Activated naive CD4-positive, alpha-beta T cell treated with anti-CD3 and anti-CD28 coated beads, Interleukin-2, amount 50 U/mL, for 24 hours (primary cell): ENCODE data around the gene ALPP.
"Not testable (repeated sequence)": the region's sequence is repeated elsewhere in the genome, so short reads cannot be mapped to it uniquely, and the experiment has no call there.

Experiments used
- H3K27ac Mint-ChIP-seq: one replicate; pipeline ENCODE4 v1.8.0; 2021; ENCODE audit warnings: mild to moderate bottlenecking, mixed read lengths
- H3K27me3 Mint-ChIP-seq: one replicate; pipeline ENCODE4 v1.8.0; 2021; ENCODE audit warnings: mixed read lengths
- H3K36me3 Mint-ChIP-seq: one replicate; pipeline ENCODE4 v1.8.0; 2021; ENCODE audit warnings: mixed read lengths
- H3K4me1 Mint-ChIP-seq: one replicate; pipeline ENCODE4 v1.8.0; 2021; ENCODE audit warnings: mixed read lengths
- H3K4me3 Mint-ChIP-seq: one replicate; pipeline ENCODE4 v1.8.0; 2021; ENCODE audit warnings: mild to moderate bottlenecking, mixed read lengths
- H3K9me3 Mint-ChIP-seq: one replicate; pipeline ENCODE4 v1.8.0; 2021; ENCODE audit warnings: mixed read lengths

Gene ALPP

GRCh38 chr2:232396683-232397082, 18.1 kb downstream of the ALPP start:
- Mint-ChIP-seq H3K4me1 (no peaks in the 10 kb centered on the region), H3K27ac (no peak overlapping the region), H3K36me3 (no peaks in the 10 kb centered on the region), H3K4me3 (no peak overlapping the region), H3K27me3 (peaks cover 4% of the 10 kb centered on the region), H3K9me3 (no peaks in the 10 kb centered on the region)

GRCh38 chr2:232398293-232399034, 19.9 kb downstream of the ALPP start:
- H3K9me3 Mint-ChIP-seq = no peaks in the 10 kb centered on the region
- H3K4me1 Mint-ChIP-seq = no peaks in the 10 kb centered on the region
- H3K36me3 Mint-ChIP-seq = no peaks in the 10 kb centered on the region
- no peak overlapping the region for H3K27ac Mint-ChIP-seq
- H3K27me3 Mint-ChIP-seq = peaks cover 1% of the 10 kb centered on the region
- no peak overlapping the region for H3K4me3 Mint-ChIP-seq

- Mint-ChIP-seq H3K27ac (no peak overlapping the region), H3K9me3 (no peaks in the 10 kb centered on the region), H3K27me3 (peaks cover 1% of the 10 kb centered on the region), H3K36me3 (no peaks in the 10 kb centered on the region), H3K4me3 (no peak overlapping the region), H3K4me1 (no peaks in the 10 kb centered on the region)
Observed at GRCh38 chr2:232400256-232401015, 21.9 kb downstream of the ALPP start.

- Mint-ChIP-seq H3K27me3 (no peaks in the 10 kb centered on the region), H3K4me3 (no peak overlapping the region), H3K36me3 (no peaks in the 10 kb centered on the region)
Observed at GRCh38 chr2:232402518-232402917, 24.0 kb downstream of the ALPP start.

GRCh38 chr2:232405943-232406510, 27.5 kb downstream of the ALPP start:
- H3K27me3 Mint-ChIP-seq = no peaks in the 10 kb centered on the region
- H3K9me3 Mint-ChIP-seq = no peaks in the 10 kb centered on the region
- H3K27ac Mint-ChIP-seq = no peak overlapping the region
- no peak overlapping the region for H3K4me3 Mint-ChIP-seq
- H3K36me3 Mint-ChIP-seq = no peaks in the 10 kb centered on the region
- no peaks in the 10 kb centered on the region for H3K4me1 Mint-ChIP-seq

More at GRCh38 chr2:232402518-232402917, 24.0 kb downstream of the ALPP start:
- no peaks in the 10 kb centered on the region for H3K9me3 Mint-ChIP-seq
- no peak overlapping the region for H3K27ac Mint-ChIP-seq
- H3K4me1 Mint-ChIP-seq = no peaks in the 10 kb centered on the region

GRCh38 chr2:232406556-232407310, 28.2 kb downstream of the ALPP start, which contains the start of gene ALPG:
TSS of gene ALPG (plus strand) at chr2:232406844. CDS start at chr2:232406895, 51 bp downstream.
- Mint-ChIP-seq H3K9me3 (no peaks in the 10 kb centered on the region), H3K27me3 (no peaks in the 10 kb centered on the region), H3K4me3 (no peak within 1 kb of the TSS), H3K36me3 (no peaks in the 10 kb centered on the region), H3K4me1 (no peaks in the 10 kb centered on the region), H3K27ac (no peak within 1 kb of the TSS)

GRCh38 chr2:232407428-232408150, 29.0 kb downstream of the ALPP start:
- not testable (repeated sequence) for H3K27me3 Mint-ChIP-seq

GRCh38 chr2:232408269-232408668, 29.7 kb downstream of the ALPP start:
- H3K4me3 Mint-ChIP-seq, H3K9me3 Mint-ChIP-seq, H3K27me3 Mint-ChIP-seq, H3K36me3 Mint-ChIP-seq, H3K27ac Mint-ChIP-seq, H3K4me1 Mint-ChIP-seq: not testable (repeated sequence)

More at GRCh38 chr2:232407428-232408150, 29.0 kb downstream of the ALPP start:
- H3K9me3 Mint-ChIP-seq, H3K4me3 Mint-ChIP-seq, H3K4me1 Mint-ChIP-seq, H3K36me3 Mint-ChIP-seq, H3K27ac Mint-ChIP-seq: not testable (repeated sequence)

- not testable (repeated sequence) for H3K4me3 Mint-ChIP-seq, H3K36me3 Mint-ChIP-seq, H3K9me3 Mint-ChIP-seq, H3K27ac Mint-ChIP-seq, H3K27me3 Mint-ChIP-seq
- peaks cover 13% of the 10 kb centered on the region for H3K4me1 Mint-ChIP-seq
Observed at GRCh38 chr2:232409617-232410016, 31.1 kb downstream of the ALPP start.

- Mint-ChIP-seq H3K4me1 (peaks cover 13% of the 10 kb centered on the region), H3K9me3 (no peaks in the 10 kb centered on the region), H3K27ac (no peak overlapping the region), H3K36me3 (no peaks in the 10 kb centered on the region), H3K4me3 (no peak overlapping the region), H3K27me3 (peaks cover 1% of the 10 kb centered on the region)
Observed at GRCh38 chr2:232410238-232410900, 31.8 kb downstream of the ALPP start.

- H3K9me3 Mint-ChIP-seq = no peaks in the 10 kb centered on the region
- peaks cover 13% of the 10 kb centered on the region for H3K4me1 Mint-ChIP-seq
- H3K27me3 Mint-ChIP-seq = peaks cover 2% of the 10 kb centered on the region
- no peaks in the 10 kb centered on the region for H3K36me3 Mint-ChIP-seq
- no peak overlapping the region for H3K4me3 Mint-ChIP-seq
- no peak overlapping the region for H3K27ac Mint-ChIP-seq
Observed at GRCh38 chr2:232411901-232412629, 33.5 kb downstream of the ALPP start.

- no peak overlapping the region for H3K4me3 Mint-ChIP-seq
- H3K36me3 Mint-ChIP-seq = no peaks in the 10 kb centered on the region
- no peak overlapping the region for H3K27ac Mint-ChIP-seq
- H3K27me3 Mint-ChIP-seq = peaks cover 2% of the 10 kb centered on the region
- H3K4me1 Mint-ChIP-seq = peaks cover 13% of the 10 kb centered on the region
- H3K9me3 Mint-ChIP-seq = no peaks in the 10 kb centered on the region
Observed at GRCh38 chr2:232412986-232413385, 34.4 kb downstream of the ALPP start.

GRCh38 chr2:232415138-232415690, 36.7 kb downstream of the ALPP start:
- H3K4me3 Mint-ChIP-seq = no peak overlapping the region
- H3K27me3 Mint-ChIP-seq = peaks cover 9% of the 10 kb centered on the region
- no peak overlapping the region for H3K27ac Mint-ChIP-seq
- no peaks in the 10 kb centered on the region for H3K9me3 Mint-ChIP-seq
- peaks cover 22% of the 10 kb centered on the region for H3K4me1 Mint-ChIP-seq
- no peaks in the 10 kb centered on the region for H3K36me3 Mint-ChIP-seq
